Measurements from ENCODE around the gene CPPED1. TPM values are rescaled to one million over a fixed set of nuclear protein-coding genes. Genes with fewer than 3 reads are reported as not detected.
"Not testable (repeated sequence)": the region's sequence is repeated elsewhere in the genome, so short reads cannot be mapped to it uniquely, and the experiment has no call there.

Gene CPPED1
- total and polyA plus RNA-seq, 4 donors, result 10.4 to 29.1 (median 23.0) TPM

GRCh38 chr16:12793120-12793864, 10.4 kb downstream of the CPPED1 start:
- no peak overlapping the region for H3K27ac ChIP-seq (ENCODE audit: low read depth in 1 of 2, low read length in 2 of 2)
- H3K9ac ChIP-seq (ENCODE audit: low read depth in 1 of 2, low read length in 2 of 2), result no peak overlapping the region
- H3K4me3 ChIP-seq (ENCODE audit: low read depth in 1 of 3, low read length in 3 of 3), result no peak overlapping the region
- TF ChIP-seq REST (IDR thresholded peaks at IDR 0.05) (no peak), YY1 (IDR thresholded peaks at IDR 0.05) (no peak), MAX (IDR thresholded peaks at IDR 0.05) (no peak), ATF3 (IDR thresholded peaks at IDR 0.05) (no peak), NR2F2 (IDR thresholded peaks at IDR 0.05) (no peak), TAF1 (conservative IDR thresholded peaks at IDR 0.05) (no peak), JUND (IDR thresholded peaks at IDR 0.05) (no peak), RXRA (IDR thresholded peaks at IDR 0.05) (no peak), FOXA2 (IDR thresholded peaks at IDR 0.05) (no peak), SP1 (IDR thresholded peaks at IDR 0.05) (no peak), CTCF (IDR thresholded peaks at IDR 0.05; ENCODE audit: low read depth, low read length, missing input control) (no peak), HNF4G (IDR thresholded peaks at IDR 0.05) (no peak), FOXA1 (IDR thresholded peaks at IDR 0.05) (no peak), HNF4A (conservative IDR thresholded peaks at IDR 0.05) (no peak), RAD21 (IDR thresholded peaks at IDR 0.05) (no peak)
- H3K4me1 ChIP-seq (ENCODE audit: control insufficient read depth in 4 of 4, insufficient read depth in 4 of 4, low read length in 3 of 4), result peaks cover 3 to 12% (median 5%) of the 10 kb centered on the region in 4 donors
- H3K9me3 ChIP-seq (ENCODE audit: control insufficient read depth in 4 of 4, low read length in 3 of 4), result no peaks in the 10 kb centered on the region
- 96% methylated on average over 9 of the region's 9 CpGs for WGBS
- no peak for DNase-seq (ENCODE audit: low spot score)
- no peaks in the 10 kb centered on the region for H3K27me3 ChIP-seq (ENCODE audit: control insufficient read depth in 4 of 4, insufficient read depth in 4 of 4, low read length in 3 of 4)
- H3K36me3 ChIP-seq (ENCODE audit: control insufficient read depth in 4 of 4, insufficient read depth in 3 of 4, low read depth in 1 of 4, low read length in 3 of 4), result peaks cover 0 to 5% (median 0%) of the 10 kb centered on the region in 4 donors

GRCh38 chr16:12792528-12792927, 11.2 kb downstream of the CPPED1 start:
- H3K27ac ChIP-seq (ENCODE audit: low read depth in 1 of 2, low read length in 2 of 2); DNase-seq (ENCODE audit: low spot score); H3K9ac ChIP-seq (ENCODE audit: low read depth in 1 of 2, low read length in 2 of 2); H3K4me3 ChIP-seq (ENCODE audit: low read depth in 1 of 3, low read length in 3 of 3); H3K27me3 ChIP-seq (ENCODE audit: control insufficient read depth in 4 of 4, insufficient read depth in 4 of 4, low read length in 3 of 4); H3K9me3 ChIP-seq (ENCODE audit: control insufficient read depth in 4 of 4, low read length in 3 of 4): not testable (repeated sequence)
- Histone ChIP-seq H3K36me3 (ENCODE audit: control insufficient read depth in 4 of 4, insufficient read depth in 3 of 4, low read depth in 1 of 4, low read length in 3 of 4) (peaks cover 0 to 11% (median 1%) of the 10 kb centered on the region in 4 donors), H3K4me1 (ENCODE audit: control insufficient read depth in 4 of 4, insufficient read depth in 4 of 4, low read length in 3 of 4) (peaks cover 3 to 12% (median 5%) of the 10 kb centered on the region in 4 donors)
- WGBS, result 98% methylated on average over 5 of the region's 5 CpGs
